Activated naive CD8-positive, alpha-beta T cell treated with anti-CD3 and anti-CD28 coated beads, Interleukin-2, amount 10 ng/mL, durations not matched to agents 7 days and 5 days (primary cell): ENCODE measurements around the gene IDUA. TPM values are rescaled to one million over a fixed set of nuclear protein-coding genes. Genes with fewer than 3 reads are reported as not detected.
"Not testable (repeated sequence)": the region's sequence is repeated elsewhere in the genome, so short reads cannot be mapped to it uniquely, and the experiment has no call there.

Experiments
- ATAC-seq: fragments of 150-1000 bp; cut with Tn5 transposase; one replicate; pipeline ENCODE4 v1.10.0; 2021; ENCODE audit warnings: low read depth, moderate library complexity
- POLR2A ChIA-PET: fragments of 350-600 bp; sonication (Branson Sonifier 250); formaldehyde crosslinking; loops from one replicate; lab custom pipeline; 2021; ENCODE audit warnings: antibody characterized with exemption; lab: Charles Lee
- DNase-seq: peaks from one replicate; pipeline ENCODE4 v3.0.0; 2021
- H3K27ac Mint-ChIP-seq: one replicate; pipeline ENCODE4 v1.8.0; 2022; ENCODE audit warnings: mild to moderate bottlenecking, mixed read lengths
- H3K27me3 Mint-ChIP-seq: one replicate; pipeline ENCODE4 v1.8.0; 2022; ENCODE audit warnings: mild to moderate bottlenecking, moderate library complexity, mixed read lengths
- H3K36me3 Mint-ChIP-seq: one replicate; pipeline ENCODE4 v1.8.0; 2021; ENCODE audit warnings: mild to moderate bottlenecking, mixed read lengths
- H3K4me1 Mint-ChIP-seq: one replicate; pipeline ENCODE4 v1.8.0; 2021; ENCODE audit warnings: mixed read lengths
- H3K4me3 Mint-ChIP-seq: one replicate; pipeline ENCODE4 v1.8.0; 2022; ENCODE audit warnings: mild to moderate bottlenecking, moderate library complexity, mixed read lengths
- H3K9me3 Mint-ChIP-seq: one replicate; pipeline ENCODE4 v1.8.0; 2021; ENCODE audit warnings: mixed read lengths
- total RNA-seq, 2 experiments: library from RNA; stranded (reverse); gene quantifications; one replicate each; pipeline ENCODE4 v1.2.3, GENCODE V29; 2021

Gene IDUA
- total RNA-seq, 2 experiments from 2014 or later = 37.5 to 38.7 TPM

DNA sequence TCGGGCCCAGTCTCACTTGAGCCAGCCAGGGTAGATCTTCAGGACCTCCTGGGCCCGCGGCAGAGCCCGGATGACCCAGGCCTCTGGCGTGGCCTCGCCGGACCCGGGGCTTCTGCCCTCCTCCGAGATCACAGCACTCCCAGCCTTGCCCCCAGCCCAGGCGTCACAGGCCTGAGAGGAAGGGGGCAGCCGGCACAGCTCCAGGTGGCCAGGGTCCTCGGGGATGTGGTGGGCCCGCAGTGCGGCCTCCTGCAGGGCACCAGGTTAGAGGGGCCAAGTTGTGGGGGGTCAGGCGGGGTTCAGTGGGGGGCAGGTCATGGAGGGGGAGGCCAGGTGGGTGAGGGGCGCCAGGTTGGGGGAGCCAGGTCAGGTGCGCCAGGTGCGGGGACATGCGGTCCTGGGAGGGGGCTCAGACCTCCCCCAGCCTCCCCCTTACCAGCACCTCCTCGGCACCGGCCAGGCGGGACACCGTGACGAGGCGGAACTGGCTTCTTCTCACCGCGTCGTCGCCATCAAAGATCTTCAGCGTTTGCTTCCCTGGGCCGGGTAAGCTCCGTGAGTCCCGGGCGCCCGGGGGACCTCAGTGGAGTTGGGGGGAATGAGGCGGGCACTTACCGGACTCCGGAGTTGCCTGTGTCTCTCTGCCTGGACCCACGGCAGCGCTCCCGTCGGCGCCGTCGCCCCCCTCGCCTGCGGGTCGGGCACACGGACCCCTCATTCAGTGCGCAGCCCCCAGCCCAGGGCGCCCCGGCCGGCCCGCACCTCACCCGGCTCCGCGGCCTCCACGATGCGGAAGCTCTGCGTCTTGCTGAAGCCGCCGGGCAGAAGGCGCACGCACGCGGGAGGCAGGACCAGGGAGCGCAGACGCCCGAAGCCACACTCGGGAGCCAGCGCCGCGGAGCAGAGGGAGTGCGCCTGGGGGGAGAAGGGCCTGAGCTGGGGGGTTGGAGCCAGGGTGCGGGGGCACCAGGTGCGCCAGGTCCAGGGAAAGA, 19.4 kb upstream of the IDUA start:
- Mint-ChIP-seq H3K4me3 (no peak overlapping the region), H3K4me1 (peaks cover 7% of the 10 kb centered on the region), H3K27me3 (no peaks in the 10 kb centered on the region), H3K36me3 (peaks cover 1% of the 10 kb centered on the region), H3K9me3 (no peaks in the 10 kb centered on the region), H3K27ac (no peak overlapping the region)
- ATAC-seq (no peak), DNase-seq (no peak)
- POLR2A ChIA-PET = no interaction called here

DNA sequence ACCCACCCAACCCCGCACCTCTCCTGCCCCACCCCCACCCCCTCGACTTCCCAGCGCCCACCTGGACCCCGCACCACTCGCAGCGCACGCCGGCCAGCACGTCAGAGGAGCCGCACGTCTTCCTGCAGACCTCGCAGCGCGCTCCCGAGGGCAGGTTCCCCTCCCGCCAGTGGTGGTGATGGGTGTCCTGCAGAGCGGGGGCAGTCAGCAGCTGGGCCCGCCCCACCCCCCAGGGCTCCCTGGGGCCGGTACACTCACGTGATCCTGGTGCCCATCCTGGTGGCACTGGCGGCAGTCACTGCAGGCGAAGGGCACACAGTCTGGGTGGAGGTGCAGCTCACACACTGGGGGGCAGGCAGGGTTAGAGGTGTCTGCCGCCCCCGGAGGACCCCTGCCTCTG, 18.6 kb upstream of the IDUA start:
- no peak overlapping the region for H3K27ac Mint-ChIP-seq
- H3K9me3 Mint-ChIP-seq = no peaks in the 10 kb centered on the region
- H3K4me1 Mint-ChIP-seq = peaks cover 7% of the 10 kb centered on the region
- POLR2A ChIA-PET = no interaction called here
- DNase-seq (no peak), ATAC-seq (no peak)
- peaks cover 1% of the 10 kb centered on the region for H3K36me3 Mint-ChIP-seq
- H3K4me3 Mint-ChIP-seq = no peak overlapping the region
- no peaks in the 10 kb centered on the region for H3K27me3 Mint-ChIP-seq

DNA sequence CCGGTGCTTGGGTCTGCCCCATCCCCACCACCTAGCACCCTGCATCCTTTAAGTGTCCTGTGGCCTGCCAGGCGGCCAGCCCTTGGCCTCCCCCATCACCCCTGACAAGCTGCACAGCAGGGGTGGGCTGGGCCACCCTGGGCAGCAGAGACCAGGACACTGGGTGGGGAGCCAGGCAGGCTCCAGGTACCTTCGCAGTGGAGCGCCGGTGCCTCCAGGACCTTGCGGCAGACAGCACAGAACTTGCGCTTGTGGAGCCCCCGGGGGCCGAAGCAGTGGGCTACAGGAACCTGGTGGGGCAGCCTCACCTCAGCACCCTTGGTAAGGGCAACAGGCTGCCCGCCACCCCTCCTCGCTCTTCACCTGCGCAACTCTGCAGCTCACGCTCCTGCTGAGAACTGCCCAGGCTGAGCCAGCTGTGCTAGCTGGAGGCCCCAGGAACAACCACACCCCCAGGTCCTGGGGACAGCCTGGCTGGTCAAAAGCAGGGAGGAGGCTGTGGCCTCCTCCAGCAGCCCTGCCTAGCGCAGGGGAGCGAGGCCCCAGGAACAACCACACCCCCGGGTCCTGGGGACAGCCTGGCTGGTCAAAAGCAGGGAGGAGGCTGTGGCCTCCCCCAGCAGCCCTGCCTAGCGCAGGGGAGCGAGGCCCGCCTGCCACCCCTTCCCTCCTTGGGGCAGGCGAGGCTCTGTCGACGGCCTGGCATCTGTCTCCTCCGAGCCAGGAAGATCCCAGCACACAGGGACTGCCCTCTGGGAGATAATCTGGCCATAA, 18.0 kb upstream of the IDUA start:
- Mint-ChIP-seq H3K4me3 (no peak overlapping the region), H3K27ac (no peak overlapping the region), H3K9me3 (no peaks in the 10 kb centered on the region), H3K4me1 (peaks cover 7% of the 10 kb centered on the region), H3K27me3 (no peaks in the 10 kb centered on the region), H3K36me3 (peaks cover 1% of the 10 kb centered on the region)
- DNase-seq (no peak), ATAC-seq (no peak)
- POLR2A ChIA-PET = no interaction called here

DNA sequence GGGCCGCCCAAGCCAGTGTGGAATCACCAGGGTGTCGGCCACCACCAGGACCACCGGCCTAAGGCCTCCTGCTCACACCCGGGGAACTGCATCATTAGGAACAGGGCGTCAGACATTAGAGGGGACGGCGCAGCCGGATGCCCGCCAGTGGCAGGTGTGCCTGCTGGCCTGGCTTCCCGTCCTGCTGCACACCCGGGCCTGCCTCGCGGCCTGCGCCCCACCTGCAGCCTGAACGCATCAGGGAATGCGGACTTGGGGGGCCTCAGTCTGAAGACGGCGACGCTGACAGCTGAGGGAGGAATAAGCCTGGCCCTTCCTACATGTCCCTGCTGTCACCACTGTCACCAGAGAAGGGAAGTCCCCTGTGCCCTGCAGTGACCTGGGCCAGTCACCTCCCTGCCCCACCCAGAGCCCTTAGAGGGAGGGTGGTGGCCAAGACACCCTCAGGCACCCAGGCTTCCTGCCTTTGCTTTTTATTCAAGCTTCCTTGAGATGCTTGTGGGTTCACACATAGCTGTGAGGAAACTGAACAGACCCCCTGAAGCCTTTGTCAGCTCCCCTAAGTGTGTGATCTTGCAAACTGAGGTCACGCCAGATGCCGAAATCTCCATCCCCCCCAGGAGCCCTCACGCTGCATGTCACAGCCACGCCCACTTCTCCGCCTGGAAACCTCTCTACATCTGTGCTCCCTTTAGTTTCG, 16.6 kb upstream of the IDUA start:
- DNase-seq (no peak), ATAC-seq (no peak)
- POLR2A ChIA-PET = interaction anchor here (1.0 kb wide), 1 partner anchor 40 kb away, joined by 3 read pairs; no protein-coding TSS in a partner anchor
- Mint-ChIP-seq H3K9me3 (no peaks in the 10 kb centered on the region), H3K4me1 (peaks cover 7% of the 10 kb centered on the region), H3K36me3 (peaks cover 1% of the 10 kb centered on the region), H3K27ac (no peak overlapping the region), H3K27me3 (no peaks in the 10 kb centered on the region), H3K4me3 (no peak overlapping the region)

DNA sequence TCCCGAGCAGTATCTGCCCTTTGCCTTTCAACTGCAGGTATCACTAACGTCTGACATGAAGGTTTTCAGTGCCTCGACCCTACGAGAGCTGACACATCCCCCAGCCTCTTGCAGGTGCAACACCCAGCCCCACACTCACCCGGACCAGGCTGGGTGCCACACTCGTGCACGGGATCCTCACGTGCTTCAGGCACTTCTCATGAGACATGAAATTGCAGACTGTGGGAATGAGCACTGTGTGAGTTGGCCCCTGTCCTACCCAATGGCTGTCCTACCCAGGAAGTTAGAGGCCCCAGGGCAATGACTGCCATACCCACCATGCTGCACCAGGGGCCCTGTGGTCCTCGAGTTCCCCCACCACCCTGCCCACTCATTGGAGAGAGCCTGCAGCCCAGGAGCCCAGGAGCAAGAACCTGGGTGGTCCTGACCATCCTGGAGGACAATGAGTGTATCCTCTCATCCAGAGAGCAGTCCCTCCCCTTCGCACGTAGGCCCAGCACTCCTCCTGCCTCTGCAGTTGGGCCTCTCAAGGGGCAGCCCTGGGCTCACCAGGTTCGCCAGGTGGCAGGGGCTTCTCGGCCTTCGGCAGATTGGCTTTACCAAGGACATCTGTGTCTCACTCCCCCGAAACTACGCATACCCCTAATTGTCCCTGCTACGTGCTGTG, 15.9 kb upstream of the IDUA start:
- Mint-ChIP-seq H3K27me3 (no peaks in the 10 kb centered on the region), H3K36me3 (peaks cover under 1% of the 10 kb centered on the region), H3K27ac (no peak overlapping the region), H3K4me3 (peak overlapping the region; percentile 22), H3K9me3 (no peaks in the 10 kb centered on the region), H3K4me1 (peaks cover 7% of the 10 kb centered on the region)
- DNase-seq (no peak), ATAC-seq (no peak)
- POLR2A ChIA-PET = interaction anchor here (1.0 kb wide), 1 partner anchor 41 kb away, joined by 3 read pairs; no protein-coding TSS in a partner anchor

DNA sequence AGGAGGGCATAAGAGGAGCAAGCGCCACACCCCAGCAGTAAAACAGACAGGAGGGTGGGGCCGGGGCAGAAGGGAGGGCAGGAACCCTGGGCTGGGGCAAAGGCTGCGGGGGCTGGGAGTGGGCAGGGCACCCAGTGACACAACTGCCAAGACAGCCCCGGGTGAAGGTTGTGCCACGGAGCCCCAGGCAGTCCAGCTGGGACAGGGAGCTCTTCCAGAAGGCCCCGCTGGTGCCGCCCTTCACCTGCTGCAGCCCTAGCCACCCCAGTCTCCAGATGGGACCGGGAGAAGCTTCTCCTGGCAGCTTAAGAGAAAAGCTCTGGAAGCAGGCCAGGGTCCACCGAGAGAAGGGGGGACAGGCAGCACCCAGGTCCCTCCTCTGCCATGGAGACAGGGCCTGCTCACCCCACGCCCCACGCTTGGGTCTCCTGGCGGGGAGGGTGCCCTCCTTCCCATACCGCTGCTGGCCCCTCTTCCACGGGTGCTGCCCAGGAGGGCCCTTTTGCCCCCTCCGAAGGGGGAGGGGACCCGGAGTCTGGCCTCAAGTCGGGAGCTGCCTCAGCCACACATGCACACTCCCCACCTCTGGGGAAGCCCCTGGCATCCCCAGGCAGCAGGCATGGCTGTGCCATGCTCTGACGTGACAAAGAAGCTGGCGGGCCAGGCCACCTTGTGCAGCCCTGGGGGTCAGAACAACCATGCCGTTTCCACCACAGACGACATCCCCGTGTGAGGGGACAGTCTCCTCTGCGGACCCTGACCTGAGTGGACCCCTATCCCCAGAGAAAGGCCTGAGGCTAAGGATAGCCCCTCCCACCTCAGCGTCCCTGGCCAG, 15.0 kb upstream of the IDUA start:
- POLR2A ChIA-PET = interaction anchor here (2.0 kb wide), 1 partner anchor 40 kb away, joined by 6 read pairs; the partner anchor contains the start of genes GAK and TMEM175

DNA sequence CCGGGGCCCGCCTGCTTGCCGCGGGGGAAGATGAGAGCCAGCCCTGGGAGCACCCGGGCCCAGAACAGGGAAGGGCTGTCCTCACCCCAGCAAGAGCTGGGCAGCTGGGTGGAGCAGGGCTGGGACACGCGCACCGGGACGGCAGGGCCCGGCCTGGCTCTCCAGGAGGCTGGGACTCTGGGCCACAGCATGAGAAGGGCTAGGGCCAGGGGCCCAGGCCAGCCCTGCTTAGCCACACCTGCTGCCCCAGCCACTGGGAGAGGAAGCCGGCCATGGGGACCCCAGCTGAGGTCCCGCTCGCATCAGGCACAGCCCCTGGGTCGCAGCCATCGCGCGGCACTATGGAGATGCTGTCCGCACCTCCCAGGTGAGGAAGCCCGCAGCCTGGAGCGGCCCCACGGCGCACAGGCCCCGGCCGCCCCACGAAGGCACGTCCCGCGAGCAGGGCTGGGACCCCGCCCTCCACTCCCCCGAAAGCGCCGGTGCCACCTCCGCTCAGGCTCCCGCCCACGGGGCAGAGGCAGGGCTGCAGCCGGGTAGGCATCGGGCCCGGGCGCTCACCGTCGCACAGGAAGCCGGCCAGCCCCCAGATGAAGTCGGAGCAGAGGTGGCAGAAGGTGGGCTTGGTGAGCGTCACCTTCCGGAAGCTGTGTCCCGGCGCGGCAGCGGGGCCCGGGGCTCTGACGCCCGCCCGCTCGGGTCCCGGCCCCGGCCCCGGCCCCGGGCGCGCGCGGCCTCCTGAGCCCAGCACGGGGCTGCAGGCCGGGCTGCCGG, 14.0 kb upstream of the IDUA start:
- no peak overlapping the region for H3K27ac Mint-ChIP-seq
- POLR2A ChIA-PET = interaction anchor here (1.2 to 2.0 kb wide), 2 partner anchors 41 to 198 kb away, joined by 3 to 6 read pairs; partner anchors contain the start of genes GAK and TMEM175
- peak; percentile 49 for ATAC-seq

More for the DNA sequence above, 15.0 kb upstream of the IDUA start:
- peaks cover 11% of the 10 kb centered on the region for H3K4me1 Mint-ChIP-seq
- H3K4me3 Mint-ChIP-seq = peak overlapping the region; percentile 58
- no peak overlapping the region for H3K27ac Mint-ChIP-seq
- no peaks in the 10 kb centered on the region for H3K27me3 Mint-ChIP-seq
- no peak for ATAC-seq
- H3K36me3 Mint-ChIP-seq = no peaks in the 10 kb centered on the region
- no peak for DNase-seq
- no peaks in the 10 kb centered on the region for H3K9me3 Mint-ChIP-seq

DNA sequence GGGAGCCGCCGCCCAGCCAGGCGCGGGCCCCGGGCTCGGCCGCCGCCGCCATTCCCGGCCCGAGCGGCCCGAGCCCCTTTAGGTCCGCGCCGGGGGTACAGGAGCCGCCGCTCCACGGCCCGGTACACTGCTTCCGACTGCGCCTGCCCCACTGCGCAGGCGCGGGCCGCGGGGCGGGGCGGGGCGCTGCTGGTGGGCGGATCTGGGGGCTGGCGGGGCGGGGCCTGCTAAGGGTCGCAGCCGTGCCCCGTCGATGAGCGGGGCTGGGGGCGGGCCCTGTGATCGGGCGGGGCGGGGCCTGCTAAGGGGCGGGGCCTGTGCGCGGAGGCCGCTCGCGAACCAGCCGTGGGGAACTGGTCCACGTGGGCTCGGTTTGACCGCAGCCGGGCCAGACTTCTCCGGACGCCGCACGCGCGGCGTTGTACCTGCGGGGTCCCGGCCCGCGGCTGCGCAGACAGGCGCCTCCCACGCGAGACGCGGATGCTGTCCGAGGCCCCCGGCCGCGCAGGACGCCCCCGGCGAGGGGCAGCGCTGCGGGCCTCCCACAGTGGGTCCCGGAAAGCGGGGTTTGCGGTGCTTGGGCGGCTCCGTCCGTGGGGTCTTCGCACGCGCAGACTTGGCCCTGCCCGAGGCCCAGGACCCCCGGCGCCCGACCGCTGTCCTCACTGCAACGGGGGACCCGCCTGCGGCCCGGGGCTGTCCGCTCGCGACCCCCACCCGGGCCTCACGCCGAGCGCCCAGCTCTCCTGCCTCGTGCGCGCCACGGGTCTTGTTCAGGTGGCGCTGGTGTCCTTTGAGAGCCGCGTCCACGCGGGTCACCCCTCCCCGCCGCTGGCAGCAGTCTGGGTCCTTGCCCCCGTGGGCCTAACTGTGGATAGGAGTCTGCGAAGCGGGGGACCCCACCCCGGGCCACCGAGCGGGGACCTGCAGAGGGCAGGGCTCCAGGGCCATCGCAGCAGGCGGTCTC, 13.1 kb upstream of the IDUA start, which contains the start of gene DGKQ:
Gene DGKQ (minus strand): TSS at position 139 of the 967 bp plus-strand sequence. CDS start 87 bp downstream, at position 52.
- H3K4me3 Mint-ChIP-seq = peak within 1 kb of the TSS; percentile 58
- POLR2A ChIA-PET = interaction anchor here (1.2 to 2.0 kb wide), 2 partner anchors 42 to 199 kb away, joined by 3 to 6 read pairs; partner anchors contain the start of genes GAK and TMEM175
- no peak within 1 kb of the TSS for H3K27ac Mint-ChIP-seq
- ATAC-seq = peak; percentile 87
- peak; percentile 93 for DNase-seq
- peaks cover 11% of the 10 kb centered on the region for H3K4me1 Mint-ChIP-seq
- H3K36me3 Mint-ChIP-seq = no peaks in the 10 kb centered on the region
- no peaks in the 10 kb centered on the region for H3K9me3 Mint-ChIP-seq
- H3K27me3 Mint-ChIP-seq = no peaks in the 10 kb centered on the region

More for the DNA sequence above, 14.0 kb upstream of the IDUA start:
- peaks cover 11% of the 10 kb centered on the region for H3K4me1 Mint-ChIP-seq
- peak overlapping the region; percentile 58 for H3K4me3 Mint-ChIP-seq
- H3K36me3 Mint-ChIP-seq = no peaks in the 10 kb centered on the region
- peak; percentile 70 for DNase-seq
- no peaks in the 10 kb centered on the region for H3K27me3 Mint-ChIP-seq
- H3K9me3 Mint-ChIP-seq = no peaks in the 10 kb centered on the region

DNA sequence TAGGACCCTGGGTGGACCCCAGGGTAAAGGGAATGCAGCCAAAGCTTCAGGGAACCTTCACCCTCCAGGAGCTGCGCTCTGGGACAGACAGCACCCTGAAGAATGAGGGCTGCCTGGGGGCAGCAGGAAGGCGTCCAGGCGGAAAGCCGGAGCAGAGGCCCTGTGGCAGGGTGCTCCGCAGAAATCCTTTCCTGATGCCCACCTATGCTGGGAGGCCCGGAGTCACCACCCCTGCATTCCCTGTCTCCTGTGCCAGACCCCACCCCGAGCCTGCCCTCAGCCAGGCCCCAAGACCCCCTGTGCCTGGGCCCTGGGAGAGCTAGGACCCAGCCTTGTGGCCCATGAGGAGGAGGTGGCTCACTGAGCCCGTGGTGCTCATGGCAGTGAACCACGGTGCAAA, 12.2 kb upstream of the IDUA start:
- Mint-ChIP-seq H3K27me3 (no peaks in the 10 kb centered on the region), H3K36me3 (no peaks in the 10 kb centered on the region), H3K27ac (no peak overlapping the region), H3K4me3 (no peak overlapping the region), H3K4me1 (peaks cover 11% of the 10 kb centered on the region), H3K9me3 (no peaks in the 10 kb centered on the region)
- DNase-seq (no peak), ATAC-seq (no peak)
- POLR2A ChIA-PET = interaction anchor here (0.5 kb wide), 1 partner anchor 35 kb away, joined by 3 read pairs; no protein-coding TSS in a partner anchor

DNA sequence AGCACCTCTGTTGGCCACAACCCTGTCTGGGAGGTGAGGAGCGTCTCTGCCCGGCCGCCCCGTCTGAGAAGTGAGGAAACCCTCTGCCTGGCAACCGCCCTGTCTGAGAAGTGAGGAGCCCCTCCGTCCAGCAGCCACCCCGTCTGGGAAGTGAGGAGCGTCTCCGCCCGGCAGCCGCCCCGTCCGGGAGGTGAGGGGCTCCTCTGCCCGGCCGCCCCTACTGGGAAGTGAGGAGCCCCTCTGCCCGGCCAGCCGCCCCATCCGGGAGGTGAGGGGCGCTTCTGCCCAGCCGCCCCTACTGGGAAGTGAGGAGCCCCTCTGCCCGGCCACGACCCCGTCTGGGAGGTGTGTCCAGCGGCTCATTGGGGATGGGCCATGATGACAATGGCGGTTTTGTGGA, 10.8 kb upstream of the IDUA start:
- H3K27ac Mint-ChIP-seq, H3K36me3 Mint-ChIP-seq, H3K27me3 Mint-ChIP-seq, POLR2A ChIA-PET, DNase-seq, ATAC-seq, H3K9me3 Mint-ChIP-seq, H3K4me3 Mint-ChIP-seq, H3K4me1 Mint-ChIP-seq: not testable (repeated sequence)
